KOPT-K1 (cell line): ENCODE results near the gene LRRC37B.
"Not testable (repeated sequence)": the region's sequence is repeated elsewhere in the genome, so short reads cannot be mapped to it uniquely, and the experiment has no call there.

ENCODE experiments used
- H3K27ac ChIP-seq: fragments of 200-600 bp; sonication (generic); 2 replicates; pipeline ENCODE4 v1.5.1; 2016; ENCODE audit warnings: antibody characterized with exemption, mild to moderate bottlenecking, low read depth, low read length; ENCODE audit not compliant: poor library complexity, severe bottlenecking
- H3K36me3 ChIP-seq: fragments of 200-600 bp; sonication (generic); 2 replicates; pipeline ENCODE4 v1.5.1; 2017; ENCODE audit warnings: antibody characterized with exemption, mild to moderate bottlenecking, low read length, moderate library complexity; ENCODE audit not compliant: insufficient read depth
- H3K9me3 ChIP-seq: fragments of 200-600 bp; sonication (generic); 2 replicates; pipeline ENCODE4 v1.5.1; 2017; ENCODE audit warnings: antibody characterized with exemption, low read length, mild to moderate bottlenecking; ENCODE audit not compliant: insufficient read depth, poor library complexity, severe bottlenecking

The LRRC37B gene

GRCh38 chr17:32100323-32100722 is 93.1 kb downstream of the LRRC37B start:
- H3K36me3 ChIP-seq, H3K27ac ChIP-seq, H3K9me3 ChIP-seq: not testable (repeated sequence)

GRCh38 chr17:32100971-32101631 is 93.9 kb downstream of the LRRC37B start:
- Histone ChIP-seq H3K27ac (no peak overlapping the region), H3K36me3 (no peaks in the 10 kb centered on the region), H3K9me3 (no peaks in the 10 kb centered on the region)

- no peaks in the 10 kb centered on the region for H3K36me3 ChIP-seq
- H3K9me3 ChIP-seq, result no peaks in the 10 kb centered on the region
- no peak overlapping the region for H3K27ac ChIP-seq
These were observed 95.0 kb downstream of the LRRC37B start for GRCh38 chr17:32102172-32102571.

GRCh38 chr17:32102646-32103186 is 95.5 kb downstream of the LRRC37B start:
- Histone ChIP-seq H3K9me3 (no peaks in the 10 kb centered on the region), H3K36me3 (no peaks in the 10 kb centered on the region), H3K27ac (no peak overlapping the region)
